ENCODE results near the gene TMEM238L.

Gene TMEM238L

GRCh38 chr17:10805911-10806310, 2.0 kb upstream of the TMEM238L start:
- DNase-seq (ENCODE audit: low read depth in 3 of 3), result no peak

GRCh38 chr17:10804546-10804945, 647 bp upstream of the TMEM238L start:
- DNase-seq (ENCODE audit: low read depth in 3 of 3), result no peak

DNA sequence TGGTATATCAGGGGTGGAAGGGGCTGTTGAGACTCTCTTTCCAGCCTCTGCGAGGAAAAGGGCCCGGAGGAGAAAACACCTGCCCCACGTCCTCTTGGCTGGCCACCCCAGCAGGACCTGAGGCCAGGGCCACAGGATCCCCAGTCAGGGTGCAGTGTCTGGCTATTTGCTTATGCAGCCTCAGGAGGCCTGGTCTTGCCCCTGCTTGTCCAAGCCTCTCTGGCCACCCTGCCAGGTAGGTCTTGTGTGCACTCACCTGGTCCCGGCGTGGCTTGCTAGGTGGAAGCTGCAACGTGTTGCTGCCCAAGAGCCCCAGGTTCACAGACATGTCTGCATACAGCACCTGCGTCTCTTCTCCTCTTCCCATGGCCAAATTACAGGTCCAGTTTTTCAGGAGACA, 549 bp downstream of the TMEM238L start:
- DNase-seq (ENCODE audit: low read depth in 3 of 3), result no peak

GRCh38 chr17:10802496-10803284, 1.2 kb downstream of the TMEM238L start:
- DNase-seq (ENCODE audit: low read depth in 3 of 3), result no peak

DNA sequence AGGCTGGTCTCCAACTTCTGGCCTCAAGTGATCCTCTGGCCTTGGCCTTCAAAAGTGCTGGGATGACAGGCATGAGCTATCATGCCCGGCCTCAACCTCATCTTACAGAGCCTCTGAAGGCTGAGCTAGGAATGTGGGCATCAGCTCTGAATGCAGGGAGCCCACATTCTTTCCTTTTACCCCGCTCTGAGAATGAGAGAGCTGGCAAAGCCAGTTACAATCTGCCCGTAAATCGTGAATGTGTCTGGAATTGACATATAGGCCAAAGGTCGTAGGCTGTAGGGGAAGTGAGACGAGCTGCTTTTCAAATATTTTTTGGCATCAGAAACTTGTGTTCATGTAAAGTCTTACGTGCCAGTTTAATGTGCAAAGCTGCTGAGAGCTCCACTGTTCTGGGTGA, 4.5 kb downstream of the TMEM238L start:
- no peak for DNase-seq (ENCODE audit: low read depth in 3 of 3)

GRCh38 chr17:10798910-10799309, 5.0 kb downstream of the TMEM238L start:
- no peak for DNase-seq (ENCODE audit: low read depth in 3 of 3)

DNA sequence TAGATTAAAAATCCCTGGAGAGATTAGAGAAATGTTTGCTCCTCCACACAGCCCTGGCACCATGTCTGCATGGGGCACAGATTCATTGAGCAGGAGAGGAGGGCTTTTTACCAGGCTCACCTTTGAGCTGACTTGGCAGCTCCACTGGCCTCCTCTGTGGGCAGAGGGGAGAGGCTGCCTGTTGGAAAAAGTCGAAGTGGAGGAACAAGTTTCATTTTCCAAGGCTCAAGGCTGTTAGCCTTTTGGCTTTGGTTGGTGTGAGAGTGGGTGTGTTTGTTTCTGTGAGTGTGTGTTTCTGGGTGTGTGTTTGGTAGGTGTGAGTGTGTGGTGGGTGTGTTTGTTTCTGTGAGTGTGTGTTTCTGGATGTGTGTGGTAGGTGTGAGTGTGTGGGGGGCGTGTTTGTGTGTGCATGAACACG, 5.6 kb downstream of the TMEM238L start:
- no peak for DNase-seq (ENCODE audit: low read depth in 3 of 3)

DNA sequence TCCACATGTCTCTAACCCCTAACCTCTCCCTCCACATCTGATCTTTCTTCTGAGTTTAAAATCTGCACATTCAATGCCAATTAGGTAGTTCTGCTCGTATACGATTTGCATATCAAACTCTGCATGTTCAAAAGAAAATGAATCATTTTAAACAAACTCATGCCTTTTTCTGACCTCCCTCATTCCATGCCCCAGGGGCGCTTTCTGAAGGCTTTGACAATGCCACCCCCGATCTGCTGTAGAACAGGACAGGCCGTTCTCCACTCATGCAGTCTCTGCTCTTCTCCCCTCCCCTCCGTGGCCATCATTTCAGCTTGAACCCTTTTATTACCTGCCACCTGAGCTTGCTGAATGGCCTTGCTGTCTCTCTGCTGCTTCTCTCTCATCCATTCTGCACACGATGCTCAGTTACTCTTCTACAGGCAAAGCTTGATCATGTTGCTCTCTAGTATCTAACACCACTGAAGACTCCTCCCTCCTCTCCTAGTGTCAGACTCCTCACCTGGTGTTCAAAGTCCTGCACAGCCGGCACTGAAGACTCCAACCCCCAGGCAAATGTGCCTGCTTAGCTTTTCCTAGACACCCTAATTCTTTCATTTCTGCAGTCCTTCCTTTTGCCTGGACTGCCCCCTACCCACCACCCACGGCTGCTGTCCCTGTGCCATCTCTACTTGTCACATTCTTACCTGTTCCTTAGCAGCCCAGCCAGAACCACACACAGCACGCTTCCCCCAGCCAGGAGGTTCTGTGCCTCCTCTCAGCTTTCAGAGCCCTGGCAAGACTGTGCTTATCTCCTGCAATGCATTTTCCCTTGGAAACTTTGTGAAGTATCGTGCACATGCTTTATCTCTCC, 6.2 kb downstream of the TMEM238L start:
- DNase-seq (ENCODE audit: low read depth in 3 of 3), result no peak

DNA sequence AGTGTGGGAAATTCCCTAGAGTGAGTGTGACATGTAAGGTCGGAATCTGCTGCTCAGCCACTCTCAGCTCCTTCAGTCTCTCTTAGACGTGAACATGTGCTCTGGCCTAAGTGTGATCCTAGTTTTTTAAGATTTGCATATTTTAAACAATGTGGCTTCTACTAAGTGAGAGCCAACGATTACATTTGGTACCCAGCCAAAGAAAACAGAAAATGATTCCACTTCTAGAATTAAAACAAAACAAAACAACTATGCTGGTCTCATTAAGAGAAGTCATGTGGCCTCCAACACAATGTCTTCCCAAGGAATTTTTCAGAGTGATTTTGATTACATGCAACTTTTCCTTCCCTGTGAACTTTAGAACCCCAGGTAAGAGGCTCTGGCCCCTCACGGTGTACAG, 10.1 kb downstream of the TMEM238L start:
- DNase-seq (ENCODE audit: low read depth in 3 of 3), result no peak

DNA sequence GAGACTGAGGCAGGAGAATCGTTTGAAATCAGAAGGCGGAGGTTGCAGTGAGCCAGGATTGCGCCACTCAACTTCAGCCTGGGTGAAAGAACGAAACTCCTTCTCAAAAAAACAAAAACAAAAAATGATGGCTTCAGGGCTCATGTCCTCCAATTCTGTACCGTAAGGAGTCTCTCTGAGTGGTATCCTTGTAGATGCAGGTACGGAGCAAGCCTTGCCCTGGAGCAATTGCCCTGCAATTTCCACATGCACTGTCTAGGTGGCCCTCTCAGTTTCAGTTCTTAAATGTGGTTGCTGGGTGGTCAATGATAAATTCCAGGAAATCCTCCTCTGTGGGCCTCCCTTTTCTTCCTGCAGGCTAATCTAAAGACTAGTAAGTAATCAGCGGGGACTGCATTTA, 10.6 kb downstream of the TMEM238L start:
- DNase-seq (ENCODE audit: low read depth in 3 of 3), result no peak

GRCh38 chr17:10792151-10792550, 11.7 kb downstream of the TMEM238L start:
- DNase-seq (ENCODE audit: low read depth in 3 of 3), result no peak

GRCh38 chr17:10790491-10791401, 13.2 kb downstream of the TMEM238L start:
- no peak for DNase-seq (ENCODE audit: low read depth in 3 of 3)

GRCh38 chr17:10789694-10790271, 14.1 kb downstream of the TMEM238L start:
- no peak for DNase-seq (ENCODE audit: low read depth in 3 of 3)

DNA sequence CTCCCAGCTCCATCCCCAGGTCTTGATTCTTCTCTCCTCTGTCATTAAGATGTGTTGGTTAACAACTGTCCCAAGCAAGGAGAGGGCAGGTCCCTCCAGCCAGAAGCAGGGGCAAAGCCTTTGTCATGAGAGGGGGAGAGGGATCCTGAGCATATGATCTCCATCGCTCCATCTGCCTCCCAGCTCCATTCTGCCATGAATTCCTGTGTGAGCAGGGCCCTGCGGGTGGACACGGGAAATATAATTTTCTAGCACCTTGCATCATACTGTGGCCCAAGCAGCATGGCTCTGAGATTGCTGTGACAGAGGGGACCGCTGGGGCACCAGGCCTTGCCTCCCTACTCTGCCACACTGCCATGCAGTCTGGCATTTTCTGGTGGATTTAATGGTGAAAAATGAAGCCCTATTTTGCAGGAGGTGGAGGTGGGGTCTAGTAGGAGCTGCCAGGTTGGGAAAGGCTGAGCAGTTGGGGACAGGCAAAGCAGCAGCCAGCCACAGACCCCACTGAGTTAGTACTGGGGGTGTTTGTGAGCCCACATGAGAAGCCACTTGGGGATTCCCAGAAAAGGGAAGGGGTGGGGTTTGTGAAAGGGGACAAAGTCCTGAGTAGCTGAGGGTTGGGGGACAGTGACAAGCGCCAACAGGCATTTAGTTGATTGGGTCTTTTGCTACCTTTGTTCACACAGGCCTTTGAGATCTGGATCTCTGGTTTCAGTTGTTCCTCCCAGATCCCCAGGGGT, 16.4 kb downstream of the TMEM238L start:
- DNase-seq (ENCODE audit: low read depth in 3 of 3), result no peak

- no peak for DNase-seq (ENCODE audit: low read depth in 3 of 3)
Measured at GRCh38 chr17:10785295-10785694, 18.6 kb downstream of the TMEM238L start.

DNA sequence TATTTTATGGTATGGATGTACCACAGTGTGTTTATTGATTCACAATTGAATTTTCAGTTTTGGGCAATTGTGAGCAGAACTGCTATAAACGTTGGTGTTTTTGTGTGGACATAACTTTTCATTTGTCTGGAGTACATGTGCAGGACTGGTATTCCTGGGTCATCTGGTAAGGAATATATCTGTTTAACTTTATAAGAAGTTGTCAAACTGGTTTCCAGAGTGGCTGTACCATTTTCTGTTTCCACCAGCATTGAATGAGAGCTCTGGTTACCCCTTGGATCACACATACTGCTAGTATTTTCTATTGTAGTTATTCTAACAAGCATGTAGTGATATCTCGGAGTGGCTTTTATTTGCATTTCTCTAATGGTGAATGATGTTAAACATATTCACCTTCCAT, 24.3 kb downstream of the TMEM238L start:
- no peak for DNase-seq (ENCODE audit: low read depth in 3 of 3)

GRCh38 chr17:10777890-10778289, 26.0 kb downstream of the TMEM238L start:
- no peak for DNase-seq (ENCODE audit: low read depth in 3 of 3)

DNA sequence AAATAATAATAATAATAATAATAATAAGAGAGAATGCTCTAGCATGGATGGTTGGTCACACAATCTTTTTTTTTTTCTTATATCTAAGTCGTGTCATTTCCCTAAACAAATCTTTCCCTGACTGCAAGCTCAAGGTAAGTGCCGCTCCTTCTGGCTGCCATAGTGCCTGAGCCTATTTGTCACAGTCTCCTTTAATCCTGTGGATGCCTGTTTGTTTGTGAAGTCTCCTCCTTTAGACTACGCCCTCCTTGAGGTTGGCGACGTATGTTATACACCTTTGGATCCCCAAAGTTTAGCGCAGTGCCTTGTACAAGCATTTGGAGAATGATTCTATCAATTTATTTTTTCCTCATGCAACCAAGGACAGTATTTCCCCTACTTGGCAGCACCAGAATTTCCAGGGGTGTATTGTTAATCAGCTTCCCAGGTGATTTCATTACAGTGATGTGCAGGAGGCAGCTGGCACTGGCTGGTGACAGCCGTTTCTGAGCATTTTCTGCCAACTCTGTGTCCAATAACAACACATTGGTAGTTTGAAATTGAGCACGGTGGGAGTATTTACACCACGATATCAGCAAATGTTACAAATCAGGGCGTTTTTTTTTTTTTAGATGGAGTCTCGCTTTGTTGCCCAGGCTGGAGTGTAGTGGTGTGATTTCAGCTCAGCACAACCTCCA, 26.6 kb downstream of the TMEM238L start:
- DNase-seq (ENCODE audit: low read depth in 3 of 3), result no peak

GRCh38 chr17:10776381-10776780, 27.5 kb downstream of the TMEM238L start:
- no peak for DNase-seq (ENCODE audit: low read depth in 3 of 3)

- DNase-seq (ENCODE audit: low read depth in 3 of 3), result no peak
Measured at GRCh38 chr17:10775740-10776356, 28.1 kb downstream of the TMEM238L start.

Data from stimulated activated CD4-positive, alpha-beta T cell treated with anti-CD3 and anti-CD28 coated beads, TNF-alpha, amount 100 ng/mL, for 4 hours (primary cell).